ENCODE results near the gene ZNF500.

Gene ZNF500

DNA sequence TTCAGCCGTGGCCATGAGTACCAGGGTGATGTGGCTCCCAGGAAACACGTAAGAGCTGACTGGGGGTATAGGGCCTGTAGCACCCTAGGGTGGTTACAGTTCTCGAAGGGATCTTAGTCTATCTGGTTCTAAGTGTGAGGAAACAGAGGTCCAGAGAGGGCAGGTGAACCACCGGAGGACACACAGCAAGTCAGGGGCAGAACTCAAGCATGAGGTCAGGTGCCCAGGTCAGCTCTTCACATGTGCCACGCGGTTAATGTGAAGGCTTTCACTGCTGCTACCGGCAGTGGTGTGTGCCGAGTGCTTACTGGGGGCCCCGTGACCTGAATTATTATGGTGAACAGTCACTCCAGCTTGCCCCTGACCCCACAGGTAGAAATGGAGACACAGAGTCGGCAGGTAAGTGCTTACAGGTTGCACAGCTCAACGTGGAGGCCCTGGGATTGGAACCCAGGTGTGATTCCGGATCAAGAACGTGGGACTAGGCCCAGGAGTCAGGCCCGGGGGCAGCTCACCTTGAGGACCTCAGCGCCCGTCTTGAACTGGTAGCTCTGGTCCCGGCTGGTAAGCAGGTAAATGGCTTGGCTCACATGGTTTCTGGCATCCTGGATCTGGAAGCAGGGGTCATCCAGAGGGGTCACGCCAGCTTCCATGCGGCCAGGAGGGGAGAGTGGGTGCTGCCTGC, 32.4 kb upstream of the ZNF500 start:
- peaks cover 0 to 36% (median 16%) of the 10 kb centered on the region in 3 donors for H3K36me3 ChIP-seq
- no peak overlapping the region for H3K4me3 ChIP-seq
- no peak overlapping the region for H3K27ac ChIP-seq
- no peak for DNase-seq
- no peaks in the 10 kb centered on the region for H3K27me3 ChIP-seq
- H3K9me3 ChIP-seq: no peaks in the 10 kb centered on the region
- H3K4me1 ChIP-seq: peaks cover 0 to 26% (median 13%) of the 10 kb centered on the region in 4 donors
- intact Hi-C loops (cut with DNase I; ENCODE audit: low total_unique reads): loop anchor here (5.0 kb wide), 1 partner anchor 92 kb away; no protein-coding TSS in a partner anchor
- TF ChIP-seq, protein P1, sequence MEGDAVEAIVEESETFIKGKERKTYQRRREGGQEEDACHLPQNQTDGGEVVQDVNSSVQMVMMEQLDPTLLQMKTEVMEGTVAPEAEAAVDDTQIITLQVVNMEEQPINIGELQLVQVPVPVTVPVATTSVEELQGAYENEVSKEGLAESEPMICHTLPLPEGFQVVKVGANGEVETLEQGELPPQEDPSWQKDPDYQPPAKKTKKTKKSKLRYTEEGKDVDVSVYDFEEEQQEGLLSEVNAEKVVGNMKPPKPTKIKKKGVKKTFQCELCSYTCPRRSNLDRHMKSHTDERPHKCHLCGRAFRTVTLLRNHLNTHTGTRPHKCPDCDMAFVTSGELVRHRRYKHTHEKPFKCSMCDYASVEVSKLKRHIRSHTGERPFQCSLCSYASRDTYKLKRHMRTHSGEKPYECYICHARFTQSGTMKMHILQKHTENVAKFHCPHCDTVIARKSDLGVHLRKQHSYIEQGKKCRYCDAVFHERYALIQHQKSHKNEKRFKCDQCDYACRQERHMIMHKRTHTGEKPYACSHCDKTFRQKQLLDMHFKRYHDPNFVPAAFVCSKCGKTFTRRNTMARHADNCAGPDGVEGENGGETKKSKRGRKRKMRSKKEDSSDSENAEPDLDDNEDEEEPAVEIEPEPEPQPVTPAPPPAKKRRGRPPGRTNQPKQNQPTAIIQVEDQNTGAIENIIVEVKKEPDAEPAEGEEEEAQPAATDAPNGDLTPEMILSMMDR (IDR thresholded peaks at IDR 0.05): no peak

- H3K36me3 ChIP-seq: peaks cover 0 to 33% (median 15%) of the 10 kb centered on the region in 3 donors
- peaks cover 0 to 22% (median 11%) of the 10 kb centered on the region in 4 donors for H3K4me1 ChIP-seq
- DNase-seq: no peak
- H3K27me3 ChIP-seq: no peaks in the 10 kb centered on the region
- no peak overlapping the region for H3K4me3 ChIP-seq
- TF ChIP-seq, protein P1 (IDR thresholded peaks at IDR 0.05): no peak
- H3K27ac ChIP-seq: no peak overlapping the region
- intact Hi-C loops (cut with DNase I; ENCODE audit: low total_unique reads): loop anchor here (5.0 kb wide), 1 partner anchor 91 kb away; no protein-coding TSS in a partner anchor
- no peaks in the 10 kb centered on the region for H3K9me3 ChIP-seq
Measured at GRCh38 chr16:4798456-4798855, 31.5 kb upstream of the ZNF500 start.

GRCh38 chr16:4797805-4798252, 30.9 kb upstream of the ZNF500 start:
- Histone ChIP-seq H3K4me3 (no peak overlapping the region), H3K4me1 (peaks cover 0 to 17% (median 9%) of the 10 kb centered on the region in 4 donors), H3K27ac (no peak overlapping the region), H3K27me3 (no peaks in the 10 kb centered on the region), H3K36me3 (peaks cover 0 to 33% (median 15%) of the 10 kb centered on the region in 3 donors), H3K9me3 (no peaks in the 10 kb centered on the region)
- TF ChIP-seq, protein P1 (IDR thresholded peaks at IDR 0.05): no peak
- DNase-seq: no peak
- intact Hi-C loops (cut with DNase I; ENCODE audit: low total_unique reads): loop anchor here (5.0 kb wide), 1 partner anchor 91 kb away; no protein-coding TSS in a partner anchor

GRCh38 chr16:4796982-4797804, 30.2 kb upstream of the ZNF500 start:
- TF ChIP-seq, protein P1 (IDR thresholded peaks at IDR 0.05): no peak
- no peaks in the 10 kb centered on the region for H3K27me3 ChIP-seq
- H3K9me3 ChIP-seq: no peaks in the 10 kb centered on the region
- DNase-seq: no peak
- intact Hi-C loops (cut with DNase I; ENCODE audit: low total_unique reads): loop anchor here (5.0 kb wide), 1 partner anchor 90 kb away; no protein-coding TSS in a partner anchor
- H3K27ac ChIP-seq: no peak overlapping the region
- H3K36me3 ChIP-seq: peaks cover 0 to 33% (median 15%) of the 10 kb centered on the region in 3 donors
- H3K4me1 ChIP-seq: peaks cover 0 to 17% (median 9%) of the 10 kb centered on the region in 4 donors
- H3K4me3 ChIP-seq: no peak overlapping the region

DNA sequence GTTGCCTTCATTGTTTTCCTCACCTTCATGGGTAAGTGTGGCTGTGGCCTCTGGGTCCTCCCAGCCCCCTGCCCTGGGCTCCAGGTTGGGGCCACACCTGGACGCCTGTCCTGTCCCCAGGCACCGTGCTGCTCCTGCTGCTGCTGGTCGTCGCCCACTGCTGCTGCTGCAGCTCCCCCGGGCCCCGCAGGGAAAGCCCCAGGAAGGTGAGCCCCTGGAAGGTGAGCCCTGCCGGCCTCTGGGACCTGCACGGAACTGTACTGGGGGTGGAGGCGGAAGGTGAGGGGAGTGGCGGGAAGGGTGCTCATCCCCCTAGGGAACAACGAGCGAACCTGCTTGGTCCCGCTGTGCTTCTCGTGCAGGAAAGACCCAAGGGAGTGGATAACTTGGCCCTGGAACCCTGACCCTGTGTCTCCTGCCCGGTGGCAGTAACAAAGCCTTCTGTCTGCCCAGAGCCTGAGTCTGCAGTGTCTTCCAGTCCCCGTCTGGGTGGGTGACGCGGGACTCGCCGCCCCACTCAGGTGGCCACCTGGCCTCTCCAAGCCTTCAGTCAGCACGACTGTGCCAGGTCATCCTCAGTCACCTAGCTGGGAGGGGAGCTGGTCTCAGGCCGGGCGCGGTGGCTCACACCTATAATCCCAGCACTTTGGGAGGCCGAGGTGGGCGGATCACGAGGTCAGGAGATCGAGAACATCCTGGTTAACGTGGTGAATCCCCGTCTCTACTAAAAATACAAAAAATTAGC, 29.0 kb upstream of the ZNF500 start:
- H3K9me3 ChIP-seq: no peaks in the 10 kb centered on the region
- peaks cover 0 to 33% (median 15%) of the 10 kb centered on the region in 3 donors for H3K36me3 ChIP-seq
- H3K4me3 ChIP-seq: no peak overlapping the region
- H3K27ac ChIP-seq: no peak overlapping the region
- TF ChIP-seq, protein P1 (IDR thresholded peaks at IDR 0.05): no peak
- H3K27me3 ChIP-seq: no peaks in the 10 kb centered on the region
- intact Hi-C loops (cut with DNase I; ENCODE audit: low total_unique reads): loop anchor here (5.0 kb wide), 1 partner anchor 89 kb away; no protein-coding TSS in a partner anchor
- peaks cover 0 to 9% (median under 1%) of the 10 kb centered on the region in 4 donors for H3K4me1 ChIP-seq
- no peak for DNase-seq

Measured in tibial artery (tissue), 4 donors.